H1 (cell line): Measurements from ENCODE around the gene TMEM147. TPM values are rescaled to one million over a fixed set of nuclear protein-coding genes. Genes with fewer than 3 reads are reported as not detected.

Source experiments
- CTCF ChIA-PET: fragments of 300-600 bp; sonication (Branson Sonifier 250); formaldehyde crosslinking; loops from one replicate; lab custom pipeline; 2021; ENCODE audit not compliant: partially characterized antibody; lab: Charles Lee
- POLR2A ChIA-PET: fragments of 300-600 bp; sonication (Branson Sonifier 250); formaldehyde crosslinking; loops from one replicate; lab custom pipeline; 2021; ENCODE audit warnings: inconsistent platforms; ENCODE audit not compliant: partially characterized antibody; lab: Charles Lee
- DNase-seq, 2 experiments: peaks; one replicate each; pipeline versions ENCODE4 v3.0.0 to v3.0.0-alpha.2; 2010 to 2022; ENCODE audit warnings: low spot score in 2 of 2, low read depth in 1 of 2, mixed read lengths in 1 of 2
- FAIRE-seq: peaks from 2 replicates; lab custom pipeline; 2011; peaks lifted over from hg19 to GRCh38; lab: Jason Lieb, UNC
- H2AFZ ChIP-seq: 2 replicates; pipeline ENCODE4 v1.8.1; 2012; ENCODE audit warnings: low read length, inconsistent platforms
- H2AK5ac ChIP-seq: 2 replicates; pipeline ENCODE4 v1.6.1; 2013; ENCODE audit warnings: low read depth, low read length
- H2BK120ac ChIP-seq: replicated peaks from 2 replicates; pipeline ENCODE3; 2013; ENCODE audit warnings: low read depth, low read length, inconsistent platforms
- H2BK12ac ChIP-seq: 2 replicates; pipeline ENCODE4 v1.6.1; 2013; ENCODE audit warnings: low read depth, low read length
- H2BK15ac ChIP-seq: 2 replicates; pipeline ENCODE4 v1.6.1; 2013; ENCODE audit warnings: low read length
- H2BK20ac ChIP-seq: 2 replicates; pipeline ENCODE4 v1.6.1; 2013; ENCODE audit warnings: low read length
- H2BK5ac ChIP-seq: 2 replicates; pipeline ENCODE4 v1.6.1; 2013; ENCODE audit warnings: low read depth, low read length
- H3K14ac ChIP-seq: 2 replicates; pipeline ENCODE4 v1.6.1; 2013; ENCODE audit warnings: inconsistent platforms; ENCODE audit not compliant: insufficient read length
- H3K18ac ChIP-seq: 2 replicates; pipeline ENCODE4 v1.6.1; 2013; ENCODE audit warnings: low read length; ENCODE audit errors: extremely low read depth
- H3K23ac ChIP-seq: 2 replicates; pipeline ENCODE4 v1.6.1; 2013; ENCODE audit warnings: inconsistent platforms; ENCODE audit not compliant: insufficient read length
- H3K23me2 ChIP-seq: 2 replicates; pipeline ENCODE4 v1.6.1; 2013; ENCODE audit warnings: low read depth, low read length
- H3K27ac ChIP-seq: 2 replicates; pipeline ENCODE4 v1.6.1; 2011; ENCODE audit warnings: low read depth, low read length, inconsistent platforms
- H3K27me3 ChIP-seq, 4 experiments: replicated peaks in 1 of 4; 1 replicate in 1 of 4; 2 replicates in 3 of 4; pipeline versions ENCODE4 v1.6.1 to v1.8.1; 2011 to 2013; ENCODE audit warnings: low read length in 3 of 4, mild to moderate bottlenecking in 3 of 4, inconsistent platforms in 2 of 4, mixed read lengths in 2 of 4, moderate library complexity in 1 of 4; ENCODE audit not compliant: control insufficient read depth in 3 of 4, insufficient read depth in 3 of 4; ENCODE audit errors: extremely low read depth in 1 of 4
- H3K36me3 ChIP-seq, 4 experiments: 2 replicates each; pipeline versions ENCODE4 v1.6.1 to v1.8.1; 2011 to 2013; ENCODE audit warnings: mild to moderate bottlenecking in 4 of 4, low read length in 3 of 4, moderate library complexity in 2 of 4, control low read depth in 1 of 4, inconsistent platforms in 1 of 4; ENCODE audit not compliant: insufficient read depth in 4 of 4, control insufficient read depth in 2 of 4
- H3K4ac ChIP-seq: replicated peaks from 2 replicates; pipeline ENCODE3; 2013; ENCODE audit warnings: low read length, low read depth, mixed read lengths, inconsistent platforms; ENCODE audit not compliant: insufficient read length
- H3K4me1 ChIP-seq, 4 experiments: replicated peaks in 1 of 4; 1 replicate in 1 of 4; 2 replicates in 3 of 4; pipeline versions ENCODE4 v1.6.1 to v1.8.1; 2011 to 2013; ENCODE audit warnings: low read length in 3 of 4, inconsistent platforms in 2 of 4, mixed read lengths in 1 of 4; ENCODE audit not compliant: insufficient read depth in 4 of 4, control insufficient read depth in 3 of 4
- H3K4me2 ChIP-seq, 2 experiments: 2 replicates each; pipeline versions ENCODE4 v1.6.1 to v1.8.1; 2011 to 2013; ENCODE audit warnings: low read depth in 2 of 2, low read length in 2 of 2, control low read depth in 1 of 2, inconsistent platforms in 1 of 2, mild to moderate bottlenecking in 1 of 2; ENCODE audit not compliant: insufficient read depth in 1 of 2
- H3K4me3 ChIP-seq, 4 experiments: fragments of 200-600, 300-600 bp in 1 of 4; sonication (generic), shearing (Covaris generic), sonication (Bioruptor Twin) in 1 of 4; 2 replicates each; pipeline versions ENCODE4 v1.5.1 to v1.8.1; 2011 to 2016; ENCODE audit warnings: low read length in 4 of 4, low read depth in 3 of 4, control low read depth in 2 of 4, inconsistent platforms in 2 of 4, mild to moderate bottlenecking in 2 of 4, mixed read lengths in 1 of 4, moderate library complexity in 1 of 4; ENCODE audit not compliant: insufficient read depth in 2 of 4; ENCODE audit errors: extremely low read depth in 1 of 4
- H3K56ac ChIP-seq: replicated peaks from 2 replicates; pipeline ENCODE3; 2013; ENCODE audit warnings: low read depth, mild to moderate bottlenecking, mixed read lengths, low read length, inconsistent platforms; ENCODE audit not compliant: insufficient read length
- H3K79me1 ChIP-seq: 2 replicates; pipeline ENCODE4 v1.6.1; 2013; ENCODE audit warnings: low read depth, low read length, control low read depth
- H3K79me2 ChIP-seq, 2 experiments: 2 replicates each; pipeline versions ENCODE4 v1.6.1 to v1.8.1; 2012 to 2013; ENCODE audit warnings: low read length in 2 of 2, mild to moderate bottlenecking in 2 of 2, inconsistent platforms in 1 of 2; ENCODE audit not compliant: insufficient read depth in 2 of 2, control insufficient read depth in 1 of 2
- H3K9ac ChIP-seq, 4 experiments: replicated peaks in 1 of 4; 1 replicate in 1 of 4; 2 replicates in 3 of 4; pipeline versions ENCODE4 v1.6.1 to v1.8.1; 2011 to 2013; ENCODE audit warnings: low read depth in 3 of 4, low read length in 3 of 4, control low read depth in 2 of 4, mild to moderate bottlenecking in 2 of 4, moderate library complexity in 2 of 4, inconsistent platforms in 1 of 4; ENCODE audit errors: extremely low read depth in 1 of 4
- H3K9me3 ChIP-seq, 2 experiments: 2 replicates each; pipeline versions ENCODE4 v1.6.1 to v1.8.1; 2012 to 2013; ENCODE audit warnings: mild to moderate bottlenecking in 2 of 2, moderate library complexity in 2 of 2, control low read depth in 1 of 2, inconsistent platforms in 1 of 2, low read depth in 1 of 2, low read length in 1 of 2, mixed read lengths in 1 of 2; ENCODE audit not compliant: insufficient read depth in 2 of 2
- H4K20me1 ChIP-seq, 2 experiments: replicated peaks in 1 of 2; 2 replicates each; pipeline versions ENCODE3 to v1.8.1; 2011 to 2013; ENCODE audit warnings: inconsistent platforms in 2 of 2, low read length in 2 of 2, mild to moderate bottlenecking in 1 of 2; ENCODE audit not compliant: insufficient read depth in 2 of 2, control insufficient read depth in 1 of 2
- H4K5ac ChIP-seq: 2 replicates; pipeline ENCODE4 v1.6.1; 2013; ENCODE audit warnings: low read length, low read depth, mixed read lengths, inconsistent platforms; ENCODE audit not compliant: insufficient read length
- H4K8ac ChIP-seq: 2 replicates; pipeline ENCODE4 v1.8.0; 2013; ENCODE audit warnings: mild to moderate bottlenecking, moderate library complexity, low read length, inconsistent platforms; ENCODE audit not compliant: insufficient read depth; ENCODE audit errors: extremely low read depth
- H4K91ac ChIP-seq: replicated peaks from 2 replicates; pipeline ENCODE3; 2013; ENCODE audit warnings: low read length, mixed read lengths, inconsistent platforms; ENCODE audit not compliant: insufficient read length
- RAD21 ChIP-seq, 2 experiments: IDR thresholded peaks in 1 of 2; conservative IDR thresholded peaks in 1 of 2; 2 replicates each; pipeline ENCODE4 v1.6.1; 2011; ENCODE audit warnings: low read depth in 2 of 2, low read length in 2 of 2, improper control_type of control experiment in 1 of 2, inconsistent platforms in 1 of 2, mild to moderate bottlenecking in 1 of 2, moderate library complexity in 1 of 2
- SP1 ChIP-seq: IDR thresholded peaks from 2 replicates; pipeline ENCODE4 v1.6.1; 2011; ENCODE audit warnings: low read depth, low read length
- ZNF274 ChIP-seq: IDR thresholded peaks from 2 replicates; pipeline ENCODE4 v1.7.0; 2012; ENCODE audit warnings: low read length, borderline replicate concordance; ENCODE audit errors: extremely low read depth
- WGBS, 2 experiments: shearing (Covaris generic) in 1 of 2; methylation state at CpG; one replicate each; pipeline versions ENCODE4 v1.1.6 to v1.1.7; 2013 to 2015; ENCODE audit warnings: low lambda C conversion rate in 2 of 2, mixed read lengths in 2 of 2, inconsistent platforms in 1 of 2, low coverage in 1 of 2, missing lambda C conversion rate in 1 of 2; ENCODE audit not compliant: insufficient replicate concordance in 2 of 2, insufficient coverage in 1 of 2, insufficient read length in 1 of 2; ENCODE audit errors: extremely low coverage in 1 of 2, missing lambda C conversion rate in 1 of 2; 5-methylcytosine and 5-hydroxymethylcytosine counted together
- polyA plus RNA-seq, 7 experiments: library from polyadenylated mRNA; depleted of rRNA in 3 of 7; stranded (reverse) in 5 of 7; unstranded in 2 of 7; fragments of >200 nt in 5 of 7; fragments of 200-250 nt in 2 of 7; gene quantifications; 1 replicate in 5 of 7; 2 replicates in 1 of 7; 4 replicates in 1 of 7; pipeline versions ENCODE4 v1.2.1 to v1.2.3, GENCODE V29; 2011 to 2013; ENCODE audit warnings: missing spikeins in 2 of 7, mixed read lengths in 2 of 7
- total RNA-seq: library from RNA; stranded (reverse); fragmentation: NEBNext Ultra II Directional; extraction: Animal tissue kit (Norgen Biotek cat#: 25700); gene quantifications from 2 replicates; pipeline ENCODE4 v1.2.1, GENCODE V29; 2021

TMEM147 gene
- total and polyA plus RNA-seq, 2 of the 8 experiments (the other 6 are each of a cell fraction or from before 2014, with no cell fraction given) = 159 to 418 TPM

- no peaks in the 10 kb centered on the region for H3K4me1 ChIP-seq
- TF ChIP-seq ZNF274 (no peak), RAD21 (IDR thresholded peaks at IDR 0.05 in 1 of 2, conservative IDR thresholded peaks at IDR 0.05 in 1 of 2; ENCODE audit: low read depth in 2 of 2, low read length in 2 of 2) (no peak), SP1 (peak; percentile 45; the same call in 1 of the 2 replicates)
- 78% methylated on average over 16 of the region's 16 CpGs; no CpG with 5 or more reads in 1 of the 2 experiments for WGBS, 2 experiments
- no peak within 1 kb of the TSS for H4K91ac ChIP-seq
- no peak within 1 kb of the TSS for H3K56ac ChIP-seq
- no peak within 1 kb of the TSS for H3K9ac ChIP-seq
- no peaks in the 10 kb centered on the region; a peak in 1 of 4 replicates for H3K9me3 ChIP-seq
- no peak within 1 kb of the TSS for H2BK5ac ChIP-seq
- H2BK120ac ChIP-seq = no peak within 1 kb of the TSS
- FAIRE-seq (no peak), DNase-seq (peak in 1 of 2 experiments; percentile 13)
- H2BK20ac ChIP-seq = no peak within 1 kb of the TSS
- no peaks in the 10 kb centered on the region for H3K36me3 ChIP-seq
- no peak within 1 kb of the TSS for H3K4ac ChIP-seq
- H2BK15ac ChIP-seq = no peak within 1 kb of the TSS
- H3K23ac ChIP-seq = no peak within 1 kb of the TSS
- H4K8ac ChIP-seq = no peak within 1 kb of the TSS
- no peak within 1 kb of the TSS for H4K5ac ChIP-seq
- ChIA-PET POLR2A (interaction anchor here (1.6 kb wide), 1 partner anchor 16 kb away, joined by 4 read pairs; no protein-coding TSS in a partner anchor), CTCF (interaction anchor here (0.6 to 10.2 kb wide), 4 partner anchors 28 to 1479 kb away, joined by 3 to 90 read pairs (median 4); no protein-coding TSS in a partner anchor)
- no peaks in the 10 kb centered on the region for H4K20me1 ChIP-seq
- H3K14ac ChIP-seq = no peak within 1 kb of the TSS
- no peak within 1 kb of the TSS for H3K4me2 ChIP-seq
- no peaks in the 10 kb centered on the region for H3K23me2 ChIP-seq
- no peak within 1 kb of the TSS for H3K18ac ChIP-seq
- H3K79me2 ChIP-seq = no peaks in the 10 kb centered on the region
- H2AFZ ChIP-seq = no peak within 1 kb of the TSS
- H2AK5ac ChIP-seq = no peak within 1 kb of the TSS
- H2BK12ac ChIP-seq = no peak within 1 kb of the TSS
- no peaks in the 10 kb centered on the region; a peak in 3 of 7 replicates for H3K27me3 ChIP-seq
- H3K27ac ChIP-seq = no peak within 1 kb of the TSS
- no peak within 1 kb of the TSS for H3K4me3 ChIP-seq
- H3K79me1 ChIP-seq = no peaks in the 10 kb centered on the region
Observed at GRCh38 chr19:35585848-35586247, 40.4 kb downstream of the TMEM147 start, which contains the start of gene PMIS2. PMIS2 (plus strand) TSS chr19:35586173; CDS start chr19:35586260, 87 bp downstream.
